ENCODE data around the gene ADAMTS12. TPM values are rescaled to one million over a fixed set of nuclear protein-coding genes. Genes with fewer than 3 reads are reported as not detected.

The ADAMTS12 gene
- polyA plus RNA-seq, 1 donor = 4.2 TPM

DNA sequence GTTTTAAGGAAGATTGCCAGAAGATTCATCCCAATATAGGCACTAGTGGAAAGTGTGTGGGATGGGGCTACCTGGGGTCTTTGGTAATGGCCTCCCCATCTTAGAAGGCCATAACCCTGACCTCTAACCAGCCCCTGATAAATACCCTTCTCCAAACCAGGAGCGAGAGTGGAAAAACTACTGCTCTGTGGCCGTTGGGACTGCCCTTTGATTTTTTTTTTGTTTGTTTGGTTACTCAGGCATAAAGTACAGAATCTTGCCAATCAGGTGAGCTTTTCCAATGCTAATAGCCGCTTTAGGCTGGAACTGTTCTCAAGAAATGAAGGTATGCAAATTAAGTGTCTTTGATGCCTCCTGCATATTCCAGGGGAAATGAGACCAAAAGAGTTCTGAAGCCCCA is 153.7 kb downstream of the ADAMTS12 start:
- 40% methylated on average over 1 of the region's 3 CpGs for WGBS (ENCODE audit: insufficient coverage, low lambda C conversion rate)
- Histone ChIP-seq H3K27ac (ENCODE audit: low read length) (no peak overlapping the region), H3K9me3 (ENCODE audit: control insufficient read depth, low read depth, low read length) (no peaks in the 10 kb centered on the region), H3K4me1 (ENCODE audit: control insufficient read depth, insufficient read depth, low read length) (no peaks in the 10 kb centered on the region), H3K36me3 (ENCODE audit: control insufficient read depth, insufficient read depth, low read length) (no peaks in the 10 kb centered on the region), H3K4me3 (ENCODE audit: low read length) (no peak overlapping the region), H3K27me3 (ENCODE audit: control insufficient read depth, insufficient read depth, low read length) (no peaks in the 10 kb centered on the region)
- no peak for DNase-seq

DNA sequence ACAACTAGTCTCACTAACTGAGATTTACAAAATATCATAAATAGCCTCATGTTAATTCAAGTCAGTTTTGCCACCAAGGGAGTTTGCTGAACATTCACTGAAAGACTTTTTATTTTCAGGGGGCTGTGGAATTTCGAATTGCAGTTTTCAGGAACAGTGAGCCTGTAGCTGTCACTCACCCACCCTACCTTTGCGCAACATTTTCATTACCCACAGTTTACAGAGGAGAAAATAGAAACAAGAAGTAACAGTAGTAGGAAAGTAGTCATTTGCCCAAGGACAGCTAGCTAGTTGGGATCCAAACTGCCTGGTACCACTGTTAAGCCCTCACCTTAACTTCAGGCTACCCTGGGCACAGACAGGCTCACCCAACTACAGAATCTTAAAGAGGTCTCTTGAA is 154.1 kb downstream of the ADAMTS12 start:
- Histone ChIP-seq H3K9me3 (ENCODE audit: control insufficient read depth, low read depth, low read length) (no peaks in the 10 kb centered on the region), H3K4me1 (ENCODE audit: control insufficient read depth, insufficient read depth, low read length) (no peaks in the 10 kb centered on the region), H3K27ac (ENCODE audit: low read length) (no peak overlapping the region), H3K36me3 (ENCODE audit: control insufficient read depth, insufficient read depth, low read length) (no peaks in the 10 kb centered on the region), H3K27me3 (ENCODE audit: control insufficient read depth, insufficient read depth, low read length) (no peaks in the 10 kb centered on the region), H3K4me3 (ENCODE audit: low read length) (no peak overlapping the region)
- DNase-seq = no peak
- WGBS (ENCODE audit: insufficient coverage, low lambda C conversion rate) = no CpG with 5 or more reads among the region's 2 CpGs

DNA sequence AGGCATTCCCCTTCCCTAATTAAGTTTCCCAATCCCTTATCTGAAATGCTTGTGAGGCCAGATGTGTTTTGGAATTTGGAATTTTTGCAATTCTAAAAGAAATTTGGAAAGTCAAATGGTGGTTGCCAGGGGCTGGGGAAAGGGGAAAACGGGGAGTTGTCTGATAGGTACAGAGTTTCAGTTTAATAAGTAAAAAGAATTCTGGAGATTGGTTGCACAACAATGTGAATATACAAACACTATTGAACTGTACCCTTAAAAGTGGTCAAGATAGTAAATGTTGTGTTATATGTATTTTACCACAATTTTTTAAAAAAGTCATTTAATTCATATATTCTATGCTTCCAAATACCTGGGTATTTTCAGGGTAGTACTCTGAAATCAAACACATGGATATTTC is 154.5 kb downstream of the ADAMTS12 start:
- Histone ChIP-seq H3K36me3 (ENCODE audit: control insufficient read depth, insufficient read depth, low read length) (no peaks in the 10 kb centered on the region), H3K4me1 (ENCODE audit: control insufficient read depth, insufficient read depth, low read length) (no peaks in the 10 kb centered on the region), H3K27ac (ENCODE audit: low read length) (no peak overlapping the region), H3K9me3 (ENCODE audit: control insufficient read depth, low read depth, low read length) (no peaks in the 10 kb centered on the region), H3K27me3 (ENCODE audit: control insufficient read depth, insufficient read depth, low read length) (no peaks in the 10 kb centered on the region), H3K4me3 (ENCODE audit: low read length) (no peak overlapping the region)
- no peak for DNase-seq
- no CpG with 5 or more reads among the region's 1 CpG for WGBS (ENCODE audit: insufficient coverage, low lambda C conversion rate)

DNA sequence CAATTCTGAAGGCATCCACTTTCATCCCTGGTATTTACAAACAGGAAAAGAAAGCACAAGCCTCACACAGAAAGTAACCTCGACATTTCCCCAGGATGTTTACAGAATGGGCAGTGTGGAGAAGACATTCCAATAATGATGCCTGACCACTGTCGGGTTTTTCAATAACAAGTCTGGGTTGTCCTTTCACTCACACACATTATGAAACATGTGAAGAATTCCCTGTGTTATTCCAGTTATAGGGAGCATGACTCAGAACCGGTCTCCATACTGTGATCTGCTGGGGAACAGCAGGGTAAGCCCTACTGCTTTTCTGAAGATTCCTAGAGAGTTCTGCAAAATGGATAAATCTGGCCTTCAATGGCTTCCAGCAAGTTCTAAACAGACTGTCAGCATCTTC is 155.3 kb downstream of the ADAMTS12 start:
- Histone ChIP-seq H3K9me3 (ENCODE audit: control insufficient read depth, low read depth, low read length) (no peaks in the 10 kb centered on the region), H3K27ac (ENCODE audit: low read length) (no peak overlapping the region), H3K4me3 (ENCODE audit: low read length) (no peak overlapping the region), H3K4me1 (ENCODE audit: control insufficient read depth, insufficient read depth, low read length) (no peaks in the 10 kb centered on the region), H3K27me3 (ENCODE audit: control insufficient read depth, insufficient read depth, low read length) (no peaks in the 10 kb centered on the region), H3K36me3 (ENCODE audit: control insufficient read depth, insufficient read depth, low read length) (no peaks in the 10 kb centered on the region)
- no peak for DNase-seq
- no CpG with 5 or more reads among the region's 3 CpGs for WGBS (ENCODE audit: insufficient coverage, low lambda C conversion rate)

DNA sequence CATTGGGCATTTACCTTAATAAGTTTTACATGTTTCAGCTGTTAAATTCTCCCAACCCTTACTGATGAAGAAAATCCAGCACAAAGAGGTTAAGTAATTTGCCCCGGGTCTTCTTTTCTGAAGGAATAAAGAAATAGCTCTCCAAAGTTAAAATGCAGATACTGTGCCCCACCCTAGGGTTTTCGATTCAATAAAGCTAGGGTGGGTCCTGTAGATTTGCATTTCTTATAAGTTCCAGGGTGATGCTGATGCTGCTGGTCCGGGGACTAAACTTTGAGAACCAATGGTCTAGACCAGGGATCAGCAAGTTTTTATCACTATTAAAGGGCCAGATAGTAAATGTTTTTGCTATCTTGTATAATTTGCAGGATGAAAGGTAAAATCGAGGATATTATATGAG is 156.7 kb downstream of the ADAMTS12 start:
- Histone ChIP-seq H3K36me3 (ENCODE audit: control insufficient read depth, insufficient read depth, low read length) (no peaks in the 10 kb centered on the region), H3K27ac (ENCODE audit: low read length) (no peak overlapping the region), H3K9me3 (ENCODE audit: control insufficient read depth, low read depth, low read length) (no peaks in the 10 kb centered on the region), H3K4me3 (ENCODE audit: low read length) (no peak overlapping the region), H3K27me3 (ENCODE audit: control insufficient read depth, insufficient read depth, low read length) (no peaks in the 10 kb centered on the region), H3K4me1 (ENCODE audit: control insufficient read depth, insufficient read depth, low read length) (no peaks in the 10 kb centered on the region)
- WGBS (ENCODE audit: insufficient coverage, low lambda C conversion rate) = 80% methylated on average over 1 of the region's 4 CpGs
- DNase-seq = no peak

DNA sequence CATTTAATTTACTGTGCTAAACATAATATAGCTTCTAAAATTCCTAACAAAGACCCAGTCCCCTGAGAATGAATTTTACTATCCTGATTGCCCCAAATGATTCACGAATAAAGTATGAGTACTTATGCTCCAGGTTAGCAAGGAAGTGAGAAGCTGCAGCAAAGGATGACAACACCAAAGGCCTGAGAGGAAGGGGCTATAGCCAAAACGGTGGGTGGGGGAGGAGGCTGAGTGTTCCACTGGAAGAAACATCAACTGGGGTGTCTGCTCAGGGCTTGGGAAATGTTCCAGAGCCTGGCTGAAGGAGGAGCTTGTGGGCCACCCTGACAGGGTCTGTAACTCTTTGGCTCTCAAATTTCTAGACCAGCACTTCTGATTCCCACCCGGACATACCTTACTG is 157.3 kb downstream of the ADAMTS12 start:
- no peak for DNase-seq
- Histone ChIP-seq H3K27ac (ENCODE audit: low read length) (no peak overlapping the region), H3K9me3 (ENCODE audit: control insufficient read depth, low read depth, low read length) (no peaks in the 10 kb centered on the region), H3K4me1 (ENCODE audit: control insufficient read depth, insufficient read depth, low read length) (no peaks in the 10 kb centered on the region), H3K27me3 (ENCODE audit: control insufficient read depth, insufficient read depth, low read length) (no peaks in the 10 kb centered on the region), H3K36me3 (ENCODE audit: control insufficient read depth, insufficient read depth, low read length) (no peaks in the 10 kb centered on the region), H3K4me3 (ENCODE audit: low read length) (no peak overlapping the region)
- WGBS (ENCODE audit: insufficient coverage, low lambda C conversion rate) = no CpG with 5 or more reads among the region's 3 CpGs

DNA sequence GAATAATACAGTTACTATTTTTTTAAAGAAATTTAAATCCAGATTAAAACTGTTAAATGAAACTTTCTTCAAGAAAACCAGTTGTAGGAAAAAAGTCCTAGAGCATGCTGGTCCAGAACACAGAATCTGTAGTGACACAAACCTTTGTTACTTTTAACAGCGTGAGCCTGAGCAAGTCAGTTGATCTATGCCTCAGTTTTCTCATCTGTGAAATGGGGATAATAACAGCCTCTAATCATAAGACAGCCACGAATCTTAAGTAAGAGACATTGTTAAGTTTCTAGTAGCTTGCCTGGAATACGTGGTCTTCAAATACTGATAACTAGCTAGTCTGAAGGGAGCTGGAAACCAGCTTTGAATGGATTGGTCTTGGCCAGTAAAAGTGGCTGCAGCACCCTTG is 158.6 kb downstream of the ADAMTS12 start:
- H3K9me3 ChIP-seq (ENCODE audit: control insufficient read depth, low read depth, low read length) = no peaks in the 10 kb centered on the region
- H3K27ac ChIP-seq (ENCODE audit: low read length) = no peak overlapping the region
- no peaks in the 10 kb centered on the region for H3K27me3 ChIP-seq (ENCODE audit: control insufficient read depth, insufficient read depth, low read length)
- DNase-seq = no peak
- H3K36me3 ChIP-seq (ENCODE audit: control insufficient read depth, insufficient read depth, low read length) = no peaks in the 10 kb centered on the region
- no peak overlapping the region for H3K4me3 ChIP-seq (ENCODE audit: low read length)
- H3K4me1 ChIP-seq (ENCODE audit: control insufficient read depth, insufficient read depth, low read length) = no peaks in the 10 kb centered on the region
- WGBS (ENCODE audit: insufficient coverage, low lambda C conversion rate) = no CpG with 5 or more reads among the region's 3 CpGs

DNA sequence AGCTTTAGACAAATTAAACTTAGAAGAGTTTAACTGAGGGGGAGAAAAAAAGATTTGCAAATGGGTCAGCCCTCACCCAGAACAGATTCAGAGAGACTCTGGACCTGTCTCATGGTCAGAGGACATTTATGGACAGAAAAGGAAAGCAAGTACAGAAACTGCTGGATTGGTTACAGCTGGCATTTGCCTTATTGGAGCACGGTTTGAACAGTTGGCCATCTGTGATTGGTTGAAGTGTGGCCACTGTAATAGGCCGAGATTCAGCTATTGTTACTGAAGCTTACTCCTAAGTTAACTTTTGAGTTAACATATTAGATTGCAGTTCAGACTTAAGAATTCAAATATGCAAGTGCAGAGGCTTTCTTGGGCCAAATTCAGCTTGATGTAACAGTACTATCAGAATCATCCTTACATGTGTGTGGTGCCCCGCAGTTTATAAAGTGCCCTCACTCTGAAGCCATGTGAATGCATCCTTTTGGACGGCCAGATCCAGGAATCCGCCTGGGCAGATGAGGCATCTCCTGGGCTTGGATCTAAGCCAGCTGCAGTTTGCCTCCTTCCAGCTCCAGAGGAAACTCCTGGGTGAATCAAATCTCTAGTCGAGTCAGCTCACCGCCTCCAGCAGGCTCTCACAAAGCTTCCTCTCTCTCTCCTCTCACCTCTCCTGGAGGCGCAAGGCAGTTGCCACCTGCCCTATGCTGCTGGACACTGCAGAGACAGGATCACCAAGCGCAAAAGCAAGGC is 165.2 kb downstream of the ADAMTS12 start:
- Histone ChIP-seq H3K4me3 (ENCODE audit: low read length) (no peak overlapping the region), H3K27me3 (ENCODE audit: control insufficient read depth, insufficient read depth, low read length) (no peaks in the 10 kb centered on the region), H3K27ac (ENCODE audit: low read length) (no peak overlapping the region), H3K36me3 (ENCODE audit: control insufficient read depth, insufficient read depth, low read length) (no peaks in the 10 kb centered on the region), H3K9me3 (ENCODE audit: control insufficient read depth, low read depth, low read length) (no peaks in the 10 kb centered on the region), H3K4me1 (ENCODE audit: control insufficient read depth, insufficient read depth, low read length) (no peaks in the 10 kb centered on the region)
- no peak for DNase-seq
- WGBS (ENCODE audit: insufficient coverage, low lambda C conversion rate) = no CpG with 5 or more reads among the region's 9 CpGs

DNA sequence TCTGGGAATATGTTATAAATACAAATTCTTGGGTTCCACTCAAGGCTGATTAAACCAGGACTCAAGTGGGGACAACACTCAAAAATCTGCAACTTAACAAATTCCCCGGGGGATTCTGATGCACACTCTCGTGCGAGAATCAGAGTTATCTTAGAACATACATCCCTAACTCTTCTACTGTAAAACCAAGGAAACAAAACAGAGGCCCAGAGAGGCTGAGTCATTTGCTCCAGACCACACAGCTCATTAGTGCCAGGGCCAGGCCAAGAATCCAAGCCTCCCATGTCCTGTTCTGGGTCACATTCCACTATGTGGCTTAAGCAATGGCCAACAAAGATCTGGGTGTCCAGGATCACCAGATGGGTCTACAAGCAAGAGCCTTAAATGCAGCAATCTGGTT is 166.0 kb downstream of the ADAMTS12 start:
- no peaks in the 10 kb centered on the region for H3K36me3 ChIP-seq (ENCODE audit: control insufficient read depth, insufficient read depth, low read length)
- no peaks in the 10 kb centered on the region for H3K27me3 ChIP-seq (ENCODE audit: control insufficient read depth, insufficient read depth, low read length)
- no peak for DNase-seq
- H3K9me3 ChIP-seq (ENCODE audit: control insufficient read depth, low read depth, low read length) = no peaks in the 10 kb centered on the region
- no CpG with 5 or more reads among the region's 3 CpGs for WGBS (ENCODE audit: insufficient coverage, low lambda C conversion rate)
- H3K4me3 ChIP-seq (ENCODE audit: low read length) = no peak overlapping the region
- no peaks in the 10 kb centered on the region for H3K4me1 ChIP-seq (ENCODE audit: control insufficient read depth, insufficient read depth, low read length)
- H3K27ac ChIP-seq (ENCODE audit: low read length) = no peak overlapping the region

DNA sequence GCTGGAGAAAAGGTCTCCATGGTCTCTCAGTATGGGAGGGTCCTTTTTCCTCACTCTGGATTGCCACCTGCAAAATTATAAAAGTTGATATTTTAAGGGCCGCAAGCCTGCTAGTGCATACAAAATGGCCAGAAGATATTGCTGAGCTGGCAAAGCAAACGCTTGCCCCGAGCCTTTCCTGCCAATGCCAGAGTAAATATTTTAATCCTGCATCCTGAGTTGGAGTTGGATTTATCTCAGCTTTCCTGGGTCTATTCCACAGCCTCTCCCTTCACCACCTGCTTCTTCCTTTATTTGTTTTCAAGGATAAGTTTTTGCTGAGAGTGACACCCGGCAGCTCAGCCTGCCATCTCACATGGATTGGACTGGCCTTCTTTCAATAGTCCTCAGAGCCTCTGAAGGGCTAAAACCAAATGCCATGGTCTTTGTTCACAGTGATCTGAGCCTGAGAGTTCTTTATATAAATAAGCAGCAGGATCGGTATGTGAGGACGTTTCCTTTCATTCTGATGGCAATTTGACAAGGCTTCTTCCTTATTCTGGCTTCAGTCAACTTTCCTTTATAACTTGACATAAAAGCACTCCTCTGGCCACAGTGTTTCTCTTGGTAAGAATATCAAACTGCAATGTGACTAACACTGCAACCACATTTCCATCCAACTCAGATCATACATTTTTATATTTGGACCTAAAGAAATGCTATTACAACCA is 170.1 kb downstream of the ADAMTS12 start:
- Histone ChIP-seq H3K27ac (ENCODE audit: low read length) (no peak overlapping the region), H3K4me1 (ENCODE audit: control insufficient read depth, insufficient read depth, low read length) (no peaks in the 10 kb centered on the region)
- WGBS (ENCODE audit: insufficient coverage, low lambda C conversion rate) = no CpG with 5 or more reads among the region's 6 CpGs

DNA sequence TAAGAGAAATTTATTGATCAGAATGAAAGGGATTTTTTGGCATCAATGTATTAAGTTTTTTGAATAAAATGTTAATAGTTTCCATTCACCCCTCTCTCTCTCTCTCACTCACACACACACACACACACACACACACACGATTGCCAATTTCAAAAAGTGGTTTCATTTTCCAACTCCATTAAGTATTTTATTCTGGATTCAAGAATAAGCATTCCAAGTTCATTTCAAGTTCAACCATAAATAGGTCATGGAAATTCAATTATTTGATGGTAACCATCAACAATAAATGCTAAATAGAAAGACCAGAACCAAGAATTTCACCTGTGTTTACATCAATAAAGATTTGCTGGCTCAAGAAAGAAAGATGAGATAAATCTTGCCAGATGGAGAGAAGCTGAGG is 171.6 kb downstream of the ADAMTS12 start:
- no peaks in the 10 kb centered on the region for H3K9me3 ChIP-seq (ENCODE audit: control insufficient read depth, low read depth, low read length)
- no CpG with 5 or more reads among the region's 1 CpG for WGBS (ENCODE audit: insufficient coverage, low lambda C conversion rate)
- no peak overlapping the region for H3K27ac ChIP-seq (ENCODE audit: low read length)

More for the DNA sequence above, 170.1 kb downstream of the ADAMTS12 start:
- H3K4me3 ChIP-seq (ENCODE audit: low read length) = no peak overlapping the region
- DNase-seq = no peak
- no peaks in the 10 kb centered on the region for H3K27me3 ChIP-seq (ENCODE audit: control insufficient read depth, insufficient read depth, low read length)
- H3K9me3 ChIP-seq (ENCODE audit: control insufficient read depth, low read depth, low read length) = no peaks in the 10 kb centered on the region
- no peaks in the 10 kb centered on the region for H3K36me3 ChIP-seq (ENCODE audit: control insufficient read depth, insufficient read depth, low read length)

More for the DNA sequence above, 171.6 kb downstream of the ADAMTS12 start:
- Histone ChIP-seq H3K4me3 (ENCODE audit: low read length) (no peak overlapping the region), H3K4me1 (ENCODE audit: control insufficient read depth, insufficient read depth, low read length) (no peaks in the 10 kb centered on the region), H3K27me3 (ENCODE audit: control insufficient read depth, insufficient read depth, low read length) (no peaks in the 10 kb centered on the region), H3K36me3 (ENCODE audit: control insufficient read depth, insufficient read depth, low read length) (no peaks in the 10 kb centered on the region)
- no peak for DNase-seq

Measured in large intestine (tissue), 3 donors.